ENCODE data around the gene RAP1GDS1.

Gene RAP1GDS1

DNA sequence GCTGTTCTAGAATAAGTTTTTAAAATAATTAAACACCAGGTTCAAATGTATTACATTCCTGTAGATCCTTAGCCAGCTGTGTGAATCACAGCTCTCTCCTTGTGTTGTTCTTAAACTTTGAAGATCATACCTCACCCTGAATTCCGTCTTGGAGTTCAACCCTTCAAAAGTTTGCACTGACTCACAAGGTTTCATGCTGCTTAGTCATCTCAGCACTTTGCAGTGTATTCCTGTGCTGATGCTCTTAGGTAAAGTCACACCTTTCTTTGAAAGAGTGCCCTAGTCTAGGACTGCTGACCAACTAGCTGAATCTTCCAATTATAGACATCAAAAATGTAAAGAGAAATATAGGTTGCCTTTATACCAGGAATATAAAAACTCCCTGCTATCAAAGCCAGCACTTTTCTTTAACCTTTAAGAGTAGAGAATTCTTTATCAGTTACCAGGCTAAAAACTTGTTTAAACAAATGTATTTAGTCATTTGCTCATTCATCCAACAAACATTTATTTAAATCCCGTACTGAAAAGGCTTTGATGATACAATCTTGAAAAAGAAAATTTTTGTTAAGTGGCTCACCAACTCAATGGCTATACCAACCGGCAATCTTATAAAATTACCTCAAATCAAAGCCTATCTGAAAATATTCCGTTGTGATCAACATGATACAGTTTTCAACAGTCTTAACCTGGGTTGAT lies 169.7 kb downstream of the RAP1GDS1 start:
- no peaks in the 10 kb centered on the region for H3K27me3 ChIP-seq (ENCODE audit: insufficient read depth, low read depth, severe bottlenecking)
- H3K9me3 ChIP-seq (ENCODE audit: severe bottlenecking), result no peaks in the 10 kb centered on the region
- H3K27ac ChIP-seq, result no peak overlapping the region
- H3K36me3 ChIP-seq, result peaks cover 14% of the 10 kb centered on the region
- DNase-seq, result no peak
- no peak overlapping the region for H3K4me3 ChIP-seq (ENCODE audit: low read depth, low read length)
- TF ChIP-seq, protein P1, sequence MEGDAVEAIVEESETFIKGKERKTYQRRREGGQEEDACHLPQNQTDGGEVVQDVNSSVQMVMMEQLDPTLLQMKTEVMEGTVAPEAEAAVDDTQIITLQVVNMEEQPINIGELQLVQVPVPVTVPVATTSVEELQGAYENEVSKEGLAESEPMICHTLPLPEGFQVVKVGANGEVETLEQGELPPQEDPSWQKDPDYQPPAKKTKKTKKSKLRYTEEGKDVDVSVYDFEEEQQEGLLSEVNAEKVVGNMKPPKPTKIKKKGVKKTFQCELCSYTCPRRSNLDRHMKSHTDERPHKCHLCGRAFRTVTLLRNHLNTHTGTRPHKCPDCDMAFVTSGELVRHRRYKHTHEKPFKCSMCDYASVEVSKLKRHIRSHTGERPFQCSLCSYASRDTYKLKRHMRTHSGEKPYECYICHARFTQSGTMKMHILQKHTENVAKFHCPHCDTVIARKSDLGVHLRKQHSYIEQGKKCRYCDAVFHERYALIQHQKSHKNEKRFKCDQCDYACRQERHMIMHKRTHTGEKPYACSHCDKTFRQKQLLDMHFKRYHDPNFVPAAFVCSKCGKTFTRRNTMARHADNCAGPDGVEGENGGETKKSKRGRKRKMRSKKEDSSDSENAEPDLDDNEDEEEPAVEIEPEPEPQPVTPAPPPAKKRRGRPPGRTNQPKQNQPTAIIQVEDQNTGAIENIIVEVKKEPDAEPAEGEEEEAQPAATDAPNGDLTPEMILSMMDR (IDR thresholded peaks at IDR 0.05; ENCODE audit: low read depth, low read length), result no peak

DNA sequence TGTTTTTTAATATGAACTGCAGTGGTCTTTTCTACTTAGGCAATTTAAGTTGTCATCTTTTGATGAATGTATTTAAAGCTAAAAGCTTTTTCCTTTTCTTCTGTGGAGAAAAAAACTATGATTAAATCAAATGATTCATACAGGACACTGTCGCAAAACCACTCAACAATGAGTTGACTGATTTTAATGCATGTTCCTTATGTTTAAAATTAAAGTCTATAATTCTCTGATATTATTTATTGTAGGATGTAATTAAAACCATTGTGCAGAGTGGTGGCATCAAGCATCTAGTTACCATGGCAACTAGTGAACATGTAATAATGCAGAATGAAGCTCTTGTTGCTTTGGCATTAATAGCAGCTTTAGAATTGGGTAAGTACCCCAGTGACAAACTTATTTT lies 172.5 kb downstream of the RAP1GDS1 start:
- no peak for DNase-seq
- Histone ChIP-seq H3K27me3 (ENCODE audit: insufficient read depth, low read depth, severe bottlenecking) (no peaks in the 10 kb centered on the region), H3K4me3 (ENCODE audit: low read depth, low read length) (no peak overlapping the region), H3K9me3 (ENCODE audit: severe bottlenecking) (no peaks in the 10 kb centered on the region), H3K27ac (no peak overlapping the region), H3K36me3 (peaks cover 25% of the 10 kb centered on the region)
- TF ChIP-seq, protein P1 (IDR thresholded peaks at IDR 0.05; ENCODE audit: low read depth, low read length), result no peak

DNA sequence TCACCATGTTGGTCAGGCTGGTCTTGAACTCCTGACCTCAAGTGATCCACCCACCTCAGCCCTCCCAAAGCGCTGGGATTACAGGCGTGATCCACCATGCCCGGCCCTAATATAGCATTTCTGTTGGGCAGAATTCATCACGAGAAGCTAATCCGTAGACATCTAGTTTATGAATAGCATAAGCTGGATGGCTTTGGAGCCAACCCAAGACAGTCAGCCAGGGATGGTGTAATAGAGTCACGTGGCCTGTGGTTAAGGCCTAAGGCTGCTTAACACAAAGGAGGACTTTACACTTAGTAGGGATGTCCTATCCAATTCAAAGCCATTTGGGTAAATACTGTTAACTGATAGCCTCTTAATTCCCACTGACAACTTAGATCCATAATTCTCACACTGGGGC lies 173.6 kb downstream of the RAP1GDS1 start:
- TF ChIP-seq, protein P1 (IDR thresholded peaks at IDR 0.05; ENCODE audit: low read depth, low read length), result no peak
- no peak overlapping the region for H3K27ac ChIP-seq
- DNase-seq, result no peak
- no peaks in the 10 kb centered on the region for H3K9me3 ChIP-seq (ENCODE audit: severe bottlenecking)
- peaks cover 25% of the 10 kb centered on the region for H3K36me3 ChIP-seq
- no peak overlapping the region for H3K4me3 ChIP-seq (ENCODE audit: low read depth, low read length)
- no peaks in the 10 kb centered on the region for H3K27me3 ChIP-seq (ENCODE audit: insufficient read depth, low read depth, severe bottlenecking)

DNA sequence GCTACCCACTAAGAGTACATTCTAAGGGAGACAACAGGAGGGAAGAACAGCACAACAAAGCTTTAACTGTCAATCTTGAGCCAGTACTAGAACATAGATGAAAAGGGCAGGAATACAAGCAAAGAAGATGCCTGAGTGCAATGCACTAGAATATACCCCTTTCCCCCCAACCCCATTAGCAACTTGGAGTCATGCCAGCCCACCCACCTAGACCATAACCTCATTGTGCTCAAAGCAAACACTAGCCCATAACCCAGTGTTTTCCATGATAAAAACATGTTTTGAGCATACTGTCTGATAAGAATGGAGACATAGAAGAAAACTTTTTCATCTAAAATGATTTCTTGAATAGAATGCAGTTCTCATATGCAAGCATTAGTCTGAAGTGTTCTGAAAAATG lies 183.2 kb downstream of the RAP1GDS1 start:
- no peak for DNase-seq
- Histone ChIP-seq H3K4me3 (ENCODE audit: low read depth, low read length) (no peak overlapping the region), H3K9me3 (ENCODE audit: severe bottlenecking) (no peaks in the 10 kb centered on the region), H3K27ac (no peak overlapping the region), H3K36me3 (peaks cover 15% of the 10 kb centered on the region), H3K27me3 (ENCODE audit: insufficient read depth, low read depth, severe bottlenecking) (no peaks in the 10 kb centered on the region)
- TF ChIP-seq, protein P1 (IDR thresholded peaks at IDR 0.05; ENCODE audit: low read depth, low read length), result no peak

DNA sequence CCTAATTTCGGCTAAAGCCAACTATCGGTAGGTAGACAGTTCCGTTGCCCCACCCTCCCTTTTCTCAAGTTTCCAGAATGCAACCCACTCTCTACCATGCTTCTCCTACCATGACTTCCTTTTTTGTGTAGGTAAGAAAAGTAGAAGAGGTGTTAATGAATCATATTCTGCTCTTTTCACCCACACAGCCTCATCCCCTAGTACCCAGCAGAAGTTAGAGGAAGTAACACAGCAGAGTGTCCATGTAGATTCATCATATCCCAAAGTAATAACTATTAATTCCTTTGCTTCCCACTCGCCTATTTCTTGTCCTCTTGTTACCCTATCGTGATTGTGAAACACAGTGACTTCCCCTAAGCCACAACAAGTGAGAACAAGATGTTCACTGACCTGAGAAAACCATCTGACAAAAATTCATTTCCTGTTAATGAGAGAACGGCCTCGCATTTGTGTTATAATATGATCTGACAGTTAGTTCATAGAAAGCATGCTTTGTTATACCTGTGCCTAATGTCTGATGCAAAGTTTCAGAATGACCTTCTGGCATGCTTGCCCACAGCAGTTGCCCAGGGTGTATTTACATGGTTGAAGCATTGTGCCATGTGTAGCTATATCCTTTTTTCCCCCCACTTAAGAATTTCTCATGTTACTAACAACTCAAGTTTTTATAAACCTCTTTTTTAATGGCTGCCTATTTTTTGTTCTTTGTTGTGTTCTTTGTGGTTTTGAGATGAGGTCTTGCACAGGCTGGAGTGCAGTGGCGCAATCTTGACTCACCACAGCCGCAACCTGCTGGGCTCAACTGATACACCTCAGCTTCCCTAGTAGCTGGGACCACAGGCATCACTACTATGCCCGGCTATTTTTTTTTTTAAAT lies 185.6 kb downstream of the RAP1GDS1 start:
- TF ChIP-seq, protein P1 (IDR thresholded peaks at IDR 0.05; ENCODE audit: low read depth, low read length), result no peak
- Histone ChIP-seq H3K4me3 (ENCODE audit: low read depth, low read length) (no peak overlapping the region), H3K27ac (no peak overlapping the region), H3K36me3 (peaks cover 15% of the 10 kb centered on the region), H3K27me3 (ENCODE audit: insufficient read depth, low read depth, severe bottlenecking) (no peaks in the 10 kb centered on the region), H3K9me3 (ENCODE audit: severe bottlenecking) (no peaks in the 10 kb centered on the region)
- no peak for DNase-seq
